ENCODE measurements around the gene PPP2R2D.

DNA sequence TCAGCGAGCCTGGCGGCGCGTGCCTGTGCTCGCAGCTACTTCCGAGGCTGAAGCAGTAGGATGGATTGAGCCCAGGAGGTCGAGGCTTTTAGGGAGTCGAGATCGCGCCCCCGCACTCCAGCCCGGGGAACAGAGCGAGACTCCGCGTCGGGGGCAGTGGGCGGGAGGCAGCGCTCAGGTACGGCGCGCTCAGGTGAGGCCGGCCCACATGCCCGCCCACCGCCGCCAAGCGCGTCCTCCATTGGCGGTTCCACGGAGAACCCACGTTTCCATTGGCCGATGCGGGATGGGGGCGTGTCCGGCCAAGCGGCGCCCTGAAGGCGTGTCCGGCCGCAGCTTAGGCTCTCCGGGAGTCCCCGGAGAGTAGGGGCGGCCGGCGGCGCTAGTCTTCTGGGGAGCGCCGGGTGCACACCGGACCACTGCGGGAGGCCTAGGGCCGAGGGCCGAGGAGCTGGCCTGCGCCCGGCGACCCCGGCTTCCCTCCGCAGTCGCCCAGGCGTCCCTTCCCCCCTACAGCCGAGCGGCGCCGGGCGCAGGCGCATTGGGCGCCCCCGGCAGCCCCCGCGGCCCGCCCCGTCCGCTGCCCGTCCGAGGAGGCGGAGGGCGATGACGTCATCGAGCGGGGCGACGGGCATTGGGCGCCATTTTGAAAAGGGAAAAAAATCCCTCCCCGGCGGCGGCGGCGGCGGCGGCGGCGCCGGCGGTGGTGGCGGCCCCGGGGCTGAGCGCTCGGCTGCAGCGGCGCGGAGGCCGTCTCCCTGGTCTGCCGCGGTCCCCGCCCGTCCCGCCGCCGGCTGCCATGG, at the start of gene PPP2R2D:
- TF ChIP-seq POLR2A (IDR thresholded peaks at IDR 0.05): peak; percentile 79
- TF ChIP-seq CTCF (IDR thresholded peaks at IDR 0.05): peak in 1 of 5 experiments; percentile 17

All from transverse colon (tissue), 3 donors.